Uterus (tissue), 4 donors: ENCODE data around the gene DIAPH2. TPM values are rescaled to one million over a fixed set of nuclear protein-coding genes. Genes with fewer than 3 reads are reported as not detected.
"Not testable (repeated sequence)": the region's sequence is repeated elsewhere in the genome, so short reads cannot be mapped to it uniquely, and the experiment has no call there.

Experiments used
- DNase-seq, 2 donors: peaks; one replicate each; pipeline ENCODE4 v3.0.0-alpha.2; 2019 to 2020
- H3K27ac ChIP-seq, 2 donors: fragments of 200-600 bp; sonication (generic); 1 replicate in 1 of 2; 2 replicates in 1 of 2; pipeline ENCODE4 v1.5.1; 2016 to 2018
- H3K27me3 ChIP-seq, 2 donors: fragments of 200-600 bp; sonication (generic); one replicate each; pipeline ENCODE4 v1.5.1; 2018 to 2019; ENCODE audit warnings: control low read depth in 1 of 2
- H3K36me3 ChIP-seq, 2 donors: fragments of 200-600 bp; sonication (generic); one replicate each; pipeline ENCODE4 v1.5.1; 2019; ENCODE audit warnings: control low read depth in 1 of 2
- H3K4me1 ChIP-seq, 2 donors: fragments of 200-600 bp; sonication (generic); one replicate each; pipeline ENCODE4 v1.5.1; 2018 to 2019; ENCODE audit warnings: control low read depth in 1 of 2
- H3K4me3 ChIP-seq, 2 donors: fragments of 200-600 bp; sonication (generic); 1 replicate in 1 of 2; 2 replicates in 1 of 2; pipeline ENCODE4 v1.5.1; 2018 to 2019; ENCODE audit warnings: mild to moderate bottlenecking in 1 of 2
- H3K9me3 ChIP-seq, 2 donors: fragments of 200-600 bp; sonication (generic); one replicate each; pipeline ENCODE4 v1.5.1; 2019; ENCODE audit warnings: control low read depth in 1 of 2
- POLR2A ChIP-seq, 2 donors: fragments of 450-650 bp; IDR thresholded peaks; one replicate each; pipeline ENCODE4 v1.6.1; 2016; ENCODE audit warnings: antibody characterized with exemption in 2 of 2, mild to moderate bottlenecking in 1 of 2, moderate library complexity in 1 of 2
- intact Hi-C: fragments of 100-400 bp; cut with DNase I; formaldehyde crosslinking; loops from one replicate; pipeline ENCODE4 v1.15.1; 2023; ENCODE audit warnings: low total_unique reads
- total RNA-seq, 4 donors: library from RNA; depleted of rRNA in 3 of 4; stranded (reverse); fragments of >200 nt in 3 of 4; gene quantifications; one replicate each; pipeline versions ENCODE4 v1.1.0 to v1.2.4, GENCODE V29; 2014 to 2023
- TF ChIP-seq, protein P1 (sequence below), 4 experiments: fragments of 200-600 bp in 2 of 4; fragments of 450-650 bp in 2 of 4; sonication (generic) in 2 of 4; IDR thresholded peaks; one replicate each; pipeline ENCODE4 v1.5.1; 2016 to 2019; ENCODE audit warnings: antibody characterized with exemption in 4 of 4, mild to moderate bottlenecking in 2 of 4, moderate library complexity in 1 of 4
- donor health status: DM: yes; HTN: yes; CAD: no.

The DIAPH2 gene
- total RNA-seq, 4 donors from 2014 or later: 16.7 to 41.5 (median 30.3) TPM

DNA sequence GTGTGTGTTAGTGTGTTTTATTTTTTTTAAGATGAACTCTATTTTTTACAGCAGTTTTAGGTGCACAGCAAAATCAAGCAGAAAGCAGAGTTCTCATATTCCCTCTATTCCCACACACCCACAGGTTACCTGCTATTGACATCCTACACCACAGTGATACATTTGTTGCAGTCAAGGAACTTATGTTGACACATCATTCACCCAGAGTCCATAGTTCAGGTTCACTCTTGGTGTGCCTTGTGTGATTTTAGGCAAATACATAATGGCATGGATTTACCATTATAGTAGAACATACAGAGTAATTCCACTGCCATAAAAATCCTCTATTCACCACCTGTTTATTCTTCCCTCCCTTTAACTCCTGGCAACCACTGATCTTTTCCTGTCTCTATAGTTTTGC lies 28.7 kb downstream of the DIAPH2 start:
- no peaks in the 10 kb centered on the region for H3K27me3 ChIP-seq
- H3K4me3 ChIP-seq: no peak overlapping the region
- no peaks in the 10 kb centered on the region for H3K36me3 ChIP-seq
- TF ChIP-seq, protein P1, sequence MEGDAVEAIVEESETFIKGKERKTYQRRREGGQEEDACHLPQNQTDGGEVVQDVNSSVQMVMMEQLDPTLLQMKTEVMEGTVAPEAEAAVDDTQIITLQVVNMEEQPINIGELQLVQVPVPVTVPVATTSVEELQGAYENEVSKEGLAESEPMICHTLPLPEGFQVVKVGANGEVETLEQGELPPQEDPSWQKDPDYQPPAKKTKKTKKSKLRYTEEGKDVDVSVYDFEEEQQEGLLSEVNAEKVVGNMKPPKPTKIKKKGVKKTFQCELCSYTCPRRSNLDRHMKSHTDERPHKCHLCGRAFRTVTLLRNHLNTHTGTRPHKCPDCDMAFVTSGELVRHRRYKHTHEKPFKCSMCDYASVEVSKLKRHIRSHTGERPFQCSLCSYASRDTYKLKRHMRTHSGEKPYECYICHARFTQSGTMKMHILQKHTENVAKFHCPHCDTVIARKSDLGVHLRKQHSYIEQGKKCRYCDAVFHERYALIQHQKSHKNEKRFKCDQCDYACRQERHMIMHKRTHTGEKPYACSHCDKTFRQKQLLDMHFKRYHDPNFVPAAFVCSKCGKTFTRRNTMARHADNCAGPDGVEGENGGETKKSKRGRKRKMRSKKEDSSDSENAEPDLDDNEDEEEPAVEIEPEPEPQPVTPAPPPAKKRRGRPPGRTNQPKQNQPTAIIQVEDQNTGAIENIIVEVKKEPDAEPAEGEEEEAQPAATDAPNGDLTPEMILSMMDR (IDR thresholded peaks at IDR 0.05): no peak
- no peak for TF ChIP-seq POLR2A (IDR thresholded peaks at IDR 0.05)
- H3K27ac ChIP-seq: no peak overlapping the region
- H3K4me1 ChIP-seq: no peaks in the 10 kb centered on the region
- H3K9me3 ChIP-seq: no peaks in the 10 kb centered on the region
- intact Hi-C loops: no loop called here
- no peak for DNase-seq

DNA sequence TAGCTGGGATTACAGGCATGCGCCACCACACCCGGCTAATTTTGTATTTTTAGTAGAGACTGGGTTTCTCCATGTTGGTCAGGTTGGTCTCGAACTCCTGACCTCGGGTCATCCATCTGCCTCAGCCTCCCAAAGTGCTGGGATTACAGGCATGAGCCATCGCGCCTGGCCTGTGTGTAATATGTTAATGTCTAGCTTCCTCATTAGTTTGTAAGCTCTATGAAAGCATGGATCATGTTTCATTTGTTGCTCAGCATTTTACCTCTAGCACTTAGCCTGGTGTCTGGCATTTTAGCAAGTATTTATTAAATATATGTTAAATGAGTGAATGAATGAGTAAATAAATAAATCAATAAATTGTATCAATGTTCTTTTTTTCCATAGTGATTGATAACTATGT lies 29.8 kb downstream of the DIAPH2 start:
- H3K27me3 ChIP-seq, intact Hi-C loops, H3K36me3 ChIP-seq, H3K4me3 ChIP-seq, H3K4me1 ChIP-seq, H3K27ac ChIP-seq, H3K9me3 ChIP-seq, DNase-seq: not testable (repeated sequence)

DNA sequence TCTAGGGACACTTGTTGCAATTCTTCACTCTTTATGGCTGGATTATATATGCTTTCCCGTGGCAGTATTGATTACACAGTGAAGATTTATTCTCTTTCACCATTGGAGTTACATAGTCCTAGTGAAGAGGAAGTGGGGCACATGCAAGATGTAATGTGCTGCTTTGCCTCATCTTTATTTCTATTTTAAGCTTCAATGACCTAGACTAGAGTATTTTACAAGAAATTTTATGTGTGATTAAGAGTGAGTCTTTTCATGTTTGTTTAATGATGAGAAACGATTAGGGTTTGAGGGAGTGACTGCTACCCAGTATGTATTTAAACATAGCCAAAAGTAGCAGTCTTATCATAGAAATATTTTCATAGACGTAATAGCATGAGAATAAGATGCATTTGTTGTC lies 30.8 kb downstream of the DIAPH2 start:
- intact Hi-C loops: no loop called here
- TF ChIP-seq, protein P1 (IDR thresholded peaks at IDR 0.05): no peak
- no peak for TF ChIP-seq POLR2A (IDR thresholded peaks at IDR 0.05)
- Histone ChIP-seq H3K27ac (no peak overlapping the region), H3K9me3 (no peaks in the 10 kb centered on the region), H3K27me3 (no peaks in the 10 kb centered on the region), H3K4me3 (no peak overlapping the region), H3K4me1 (no peaks in the 10 kb centered on the region), H3K36me3 (no peaks in the 10 kb centered on the region)
- no peak for DNase-seq

DNA sequence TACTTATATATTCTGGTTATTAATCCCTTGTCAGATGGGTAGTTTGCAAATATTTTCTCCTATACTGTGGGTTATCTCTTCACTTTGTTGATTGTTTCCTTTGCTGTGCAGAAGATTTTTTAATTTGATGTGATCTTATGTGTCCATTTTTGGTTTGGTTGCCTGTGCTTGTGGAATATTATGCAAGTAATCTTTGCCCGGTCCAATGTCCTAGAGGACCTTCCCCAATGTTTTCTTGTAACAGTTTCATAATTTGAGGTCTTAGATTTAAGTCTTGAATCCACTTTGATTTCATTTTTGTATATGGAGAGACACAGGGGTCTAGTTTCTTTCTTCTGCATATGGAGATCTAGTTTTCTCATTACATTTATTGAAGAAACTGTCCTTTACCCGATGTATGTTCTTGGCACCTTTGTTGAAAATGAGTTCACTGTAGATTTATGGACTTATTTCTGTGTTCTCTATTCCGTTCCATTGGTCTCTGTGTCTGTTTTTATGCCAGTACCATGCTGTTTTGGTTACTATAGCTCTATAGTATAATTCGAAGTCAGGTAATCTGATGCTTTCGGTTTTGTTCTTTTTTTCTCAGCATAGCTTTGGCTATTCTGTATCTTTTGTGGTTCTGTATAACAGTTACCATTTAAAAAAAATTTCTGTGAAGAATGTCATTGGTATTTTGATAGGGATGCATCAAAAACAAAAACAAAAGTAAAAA lies 34.7 kb downstream of the DIAPH2 start:
- no peaks in the 10 kb centered on the region for H3K4me1 ChIP-seq
- intact Hi-C loops: no loop called here
- no peaks in the 10 kb centered on the region for H3K27me3 ChIP-seq
- TF ChIP-seq, protein P1 (IDR thresholded peaks at IDR 0.05): no peak
- TF ChIP-seq POLR2A (IDR thresholded peaks at IDR 0.05): no peak
- H3K9me3 ChIP-seq: no peaks in the 10 kb centered on the region
- no peaks in the 10 kb centered on the region for H3K36me3 ChIP-seq
- no peak overlapping the region for H3K4me3 ChIP-seq
- no peak for DNase-seq
- H3K27ac ChIP-seq: no peak overlapping the region

DNA sequence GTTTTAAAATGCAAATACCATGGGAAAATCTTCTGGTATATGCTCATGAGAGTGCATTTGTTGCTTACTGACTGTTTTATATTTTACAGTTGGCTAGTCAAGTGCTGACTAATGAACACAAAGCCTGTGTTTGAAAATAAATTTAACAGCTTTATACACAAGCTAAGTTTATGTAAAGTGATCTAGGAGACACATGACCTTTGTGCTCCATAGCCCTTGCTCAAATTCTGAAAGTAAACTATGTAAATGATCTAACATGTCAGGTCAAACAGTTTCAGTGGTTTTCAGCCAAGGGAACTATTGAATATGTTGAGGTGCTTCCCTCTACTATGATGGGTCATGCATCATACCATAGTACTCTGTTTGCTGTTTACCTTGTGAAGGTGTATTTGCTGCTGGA lies 36.7 kb downstream of the DIAPH2 start:
- H3K27ac ChIP-seq: no peak overlapping the region
- TF ChIP-seq POLR2A (IDR thresholded peaks at IDR 0.05): no peak
- TF ChIP-seq, protein P1 (IDR thresholded peaks at IDR 0.05): no peak
- no peaks in the 10 kb centered on the region for H3K36me3 ChIP-seq
- no peaks in the 10 kb centered on the region for H3K27me3 ChIP-seq
- no peaks in the 10 kb centered on the region for H3K9me3 ChIP-seq
- intact Hi-C loops: no loop called here
- H3K4me3 ChIP-seq: no peak overlapping the region
- no peaks in the 10 kb centered on the region for H3K4me1 ChIP-seq
- DNase-seq: no peak

DNA sequence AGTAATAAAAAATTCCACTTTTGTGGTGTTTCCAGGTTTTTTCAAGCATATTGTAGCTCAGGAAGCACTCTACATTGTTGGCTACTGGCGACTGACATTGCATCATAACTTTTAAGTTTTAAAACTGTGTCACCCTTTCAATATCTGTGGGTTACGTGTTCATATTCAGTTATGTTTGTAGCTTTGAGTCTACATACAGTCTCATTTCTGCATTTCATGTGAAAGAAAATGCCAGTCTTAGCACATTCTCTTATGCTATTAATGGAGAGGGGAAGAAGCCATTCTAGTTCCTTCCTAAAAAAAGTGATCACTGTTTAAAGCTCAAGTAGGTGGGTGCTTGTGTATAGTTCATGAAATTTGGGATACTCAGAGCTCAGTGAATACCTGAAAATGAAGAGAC lies 38.1 kb downstream of the DIAPH2 start:
- no peaks in the 10 kb centered on the region for H3K27me3 ChIP-seq
- H3K27ac ChIP-seq: no peak overlapping the region
- no peaks in the 10 kb centered on the region for H3K36me3 ChIP-seq
- TF ChIP-seq, protein P1 (IDR thresholded peaks at IDR 0.05): no peak
- TF ChIP-seq POLR2A (IDR thresholded peaks at IDR 0.05): no peak
- no peak for DNase-seq
- no peaks in the 10 kb centered on the region for H3K9me3 ChIP-seq
- no peak overlapping the region for H3K4me3 ChIP-seq
- intact Hi-C loops: no loop called here
- H3K4me1 ChIP-seq: no peaks in the 10 kb centered on the region
